Immature natural killer cell (primary cell): ENCODE data around the gene RAB5A. TPM values are rescaled to one million over a fixed set of nuclear protein-coding genes. Genes with fewer than 3 reads are reported as not detected.
"Not testable (repeated sequence)": the region's sequence is repeated elsewhere in the genome, so short reads cannot be mapped to it uniquely, and the experiment has no call there.

Source experiments
- DNase-seq, 3 donors: peaks; one replicate each; pipeline ENCODE4 v3.0.0; 2022; ENCODE audit warnings: mixed read lengths in 1 of 3
- H3K27ac Mint-ChIP-seq, 6 donors: one replicate each; pipeline ENCODE4 v1.8.0; 2020; ENCODE audit warnings: mixed read lengths in 6 of 6, mild to moderate bottlenecking in 5 of 6, inconsistent platforms in 4 of 6, moderate library complexity in 3 of 6
- H3K27me3 Mint-ChIP-seq, 3 donors: one replicate each; pipeline ENCODE4 v1.8.0; 2020 to 2021; ENCODE audit warnings: low read depth in 3 of 3, mild to moderate bottlenecking in 3 of 3, mixed read lengths in 3 of 3, moderate library complexity in 3 of 3, inconsistent platforms in 1 of 3
- H3K36me3 Mint-ChIP-seq, 3 donors: one replicate each; pipeline ENCODE4 v1.8.0; 2020; ENCODE audit warnings: mixed read lengths in 3 of 3, inconsistent platforms in 2 of 3, mild to moderate bottlenecking in 2 of 3
- H3K4me1 Mint-ChIP-seq, 2 donors: one replicate each; pipeline ENCODE4 v1.8.0; 2020; ENCODE audit warnings: inconsistent platforms in 2 of 2, mild to moderate bottlenecking in 2 of 2, mixed read lengths in 2 of 2, moderate library complexity in 1 of 2
- H3K4me3 Mint-ChIP-seq, 5 donors: one replicate each; pipeline ENCODE4 v1.8.0; 2020; ENCODE audit warnings: mild to moderate bottlenecking in 5 of 5, mixed read lengths in 5 of 5, inconsistent platforms in 3 of 5, moderate library complexity in 3 of 5
- H3K9me3 Mint-ChIP-seq, 6 donors: one replicate each; pipeline ENCODE4 v1.8.0; 2020; ENCODE audit warnings: mild to moderate bottlenecking in 6 of 6, mixed read lengths in 6 of 6, inconsistent platforms in 4 of 6, moderate library complexity in 3 of 6
- polyA plus RNA-seq, 3 donors: library from polyadenylated mRNA; unstranded; fragments of 300-500 nt; fragmentation: Illumina TruSeq; gene quantifications; one replicate each; pipeline ENCODE4 v1.2.3, GENCODE V29; 2021

RAB5A gene
- polyA plus RNA-seq, 3 donors from 2014 or later: 33.0 to 50.8 (median 47.3) TPM

DNA sequence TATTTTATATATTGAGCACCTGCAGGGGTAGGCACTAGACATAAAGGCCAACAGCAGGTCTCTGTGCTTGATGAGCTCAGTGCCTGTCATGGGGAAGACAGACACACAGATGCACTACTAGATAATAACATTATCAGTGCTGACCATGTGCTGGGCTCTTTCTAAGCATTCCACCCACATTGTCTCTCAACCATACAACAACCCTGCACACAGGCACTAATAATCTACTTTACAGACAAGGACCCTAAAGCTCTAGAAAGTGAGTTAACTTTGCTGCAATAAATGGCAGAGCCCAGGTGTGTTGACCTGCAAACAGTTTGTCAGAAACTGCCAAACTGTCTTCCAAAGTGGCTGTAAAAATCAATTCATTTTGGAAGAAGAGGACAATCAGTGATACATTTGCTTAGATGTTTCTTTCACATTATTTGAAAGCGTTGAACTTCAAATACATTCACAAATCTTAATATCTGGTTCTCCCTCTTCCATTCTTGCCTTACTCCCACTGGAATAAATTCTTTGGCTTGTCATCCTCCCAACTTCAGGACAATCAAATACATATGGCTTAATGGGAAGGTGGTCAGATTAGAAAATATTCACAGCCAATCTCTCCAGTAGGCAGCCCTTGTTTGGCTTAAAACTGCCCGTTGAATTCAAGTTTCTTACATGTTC is 76.2 kb downstream of the RAB5A start:
- H3K4me1 Mint-ChIP-seq: no peaks in the 10 kb centered on the region
- no peaks in the 10 kb centered on the region for H3K27me3 Mint-ChIP-seq
- no peak overlapping the region for H3K4me3 Mint-ChIP-seq
- no peaks in the 10 kb centered on the region for H3K9me3 Mint-ChIP-seq
- no peak for DNase-seq
- no peak overlapping the region for H3K27ac Mint-ChIP-seq
- no peaks in the 10 kb centered on the region for H3K36me3 Mint-ChIP-seq

- no peaks in the 10 kb centered on the region for H3K27me3 Mint-ChIP-seq
- H3K4me1 Mint-ChIP-seq: no peaks in the 10 kb centered on the region
- H3K36me3 Mint-ChIP-seq: no peaks in the 10 kb centered on the region
- peak overlapping the region in 2 of 6 donors; percentile 19 to 46 for H3K27ac Mint-ChIP-seq
- H3K4me3 Mint-ChIP-seq: no peak overlapping the region
- no peaks in the 10 kb centered on the region for H3K9me3 Mint-ChIP-seq
- no peak for DNase-seq
Observed at GRCh38 chr3:20023623-20024405, 76.9 kb downstream of the RAB5A start.

GRCh38 chr3:20027136-20027535 is 80.2 kb downstream of the RAB5A start:
- Mint-ChIP-seq H3K4me1 (no peaks in the 10 kb centered on the region), H3K27ac (no peak overlapping the region), H3K4me3 (no peak overlapping the region), H3K27me3 (peaks cover 0 to 2% (median 0%) of the 10 kb centered on the region in 3 donors), H3K36me3 (no peaks in the 10 kb centered on the region), H3K9me3 (no peaks in the 10 kb centered on the region)
- no peak for DNase-seq

- H3K36me3 Mint-ChIP-seq: no peaks in the 10 kb centered on the region
- H3K27ac Mint-ChIP-seq: no peak overlapping the region
- H3K9me3 Mint-ChIP-seq: no peaks in the 10 kb centered on the region
- DNase-seq: no peak
- peaks cover 0 to 3% (median 0%) of the 10 kb centered on the region in 3 donors for H3K27me3 Mint-ChIP-seq
- no peak overlapping the region for H3K4me3 Mint-ChIP-seq
- no peaks in the 10 kb centered on the region for H3K4me1 Mint-ChIP-seq
Observed at GRCh38 chr3:20028905-20029331, 82.0 kb downstream of the RAB5A start.

- not testable (repeated sequence) for H3K9me3 Mint-ChIP-seq, H3K27ac Mint-ChIP-seq, H3K36me3 Mint-ChIP-seq, H3K27me3 Mint-ChIP-seq, H3K4me1 Mint-ChIP-seq, DNase-seq, H3K4me3 Mint-ChIP-seq
Observed at GRCh38 chr3:20031939-20032338, 85.0 kb downstream of the RAB5A start.

Other genes with a start within 250 kb of the RAB5A start
- gene EFHB, start 12.9 kb upstream of the RAB5A start, polyA plus RNA-seq: 1 to 10 TPM in 1 of 3 donors, under 1 TPM in 1, not detected in 1; 0.52 to 1.3 TPM
- under 1 TPM; 0.19 to 0.91 (median 0.34) TPM for gene PP2D1, start 65.2 kb downstream of the RAB5A start, polyA plus RNA-seq
- 10 to 100 TPM in 1 of 3 donors, 1 to 10 TPM in 2; 2.5 to 12.0 (median 5.8) TPM for gene KAT2B, start 93.3 kb downstream of the RAB5A start, polyA plus RNA-seq
- 1 to 10 TPM in 1 of 3 donors, under 1 TPM in 2; 0.67 to 1.0 (median 0.77) TPM for gene SGO1, start 239.1 kb downstream of the RAB5A start, polyA plus RNA-seq